GM19239 (cell line): ENCODE measurements around the gene ASPA.
"Not testable (repeated sequence)": the region's sequence is repeated elsewhere in the genome, so short reads cannot be mapped to it uniquely, and the experiment has no call there.

Experiments
- DNase-seq: peaks from one replicate; pipeline ENCODE4 v3.0.0; 2011; ENCODE audit warnings: low spot score; ENCODE audit not compliant: insufficient read length
- FAIRE-seq: peaks from 2 replicates; lab custom pipeline; 2011; peaks lifted over from hg19 to GRCh38; lab: Jason Lieb, UNC

The ASPA gene

DNA sequence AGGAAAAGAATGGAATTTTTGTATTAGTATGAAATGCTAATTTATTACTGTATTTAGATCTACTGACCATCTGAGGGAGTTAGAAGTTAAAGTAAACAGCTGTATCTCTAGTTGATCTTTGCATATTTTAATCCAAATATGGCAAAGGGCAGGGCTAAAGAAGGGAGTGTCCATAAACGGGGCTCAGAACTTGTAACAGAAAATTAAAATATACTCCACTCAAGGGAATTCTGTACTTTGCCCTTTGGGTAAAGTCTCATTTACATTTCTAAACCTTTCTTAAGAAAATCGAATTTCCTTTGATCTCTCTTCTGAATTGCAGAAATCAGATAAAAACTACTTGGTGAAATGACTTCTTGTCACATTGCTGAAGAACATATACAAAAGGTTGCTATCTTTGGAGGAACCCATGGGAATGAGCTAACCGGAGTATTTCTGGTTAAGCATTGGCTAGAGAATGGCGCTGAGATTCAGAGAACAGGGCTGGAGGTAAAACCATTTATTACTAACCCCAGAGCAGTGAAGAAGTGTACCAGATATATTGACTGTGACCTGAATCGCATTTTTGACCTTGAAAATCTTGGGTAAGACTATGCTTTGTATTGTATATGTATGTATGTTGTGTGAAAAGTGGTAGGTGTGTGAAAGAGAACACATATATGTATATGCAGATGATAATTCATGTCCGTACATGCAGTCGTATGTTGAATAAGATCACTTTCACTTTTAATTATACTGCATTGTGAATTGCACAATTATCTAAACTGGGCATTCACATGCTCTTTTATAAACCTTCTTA lies at the start of gene ASPA:
Gene ASPA (plus strand): TSS at position 186 of the 799 bp plus-strand sequence. CDS start 163 bp downstream, at position 349.
- no peak for FAIRE-seq
- no peak for DNase-seq

DNA sequence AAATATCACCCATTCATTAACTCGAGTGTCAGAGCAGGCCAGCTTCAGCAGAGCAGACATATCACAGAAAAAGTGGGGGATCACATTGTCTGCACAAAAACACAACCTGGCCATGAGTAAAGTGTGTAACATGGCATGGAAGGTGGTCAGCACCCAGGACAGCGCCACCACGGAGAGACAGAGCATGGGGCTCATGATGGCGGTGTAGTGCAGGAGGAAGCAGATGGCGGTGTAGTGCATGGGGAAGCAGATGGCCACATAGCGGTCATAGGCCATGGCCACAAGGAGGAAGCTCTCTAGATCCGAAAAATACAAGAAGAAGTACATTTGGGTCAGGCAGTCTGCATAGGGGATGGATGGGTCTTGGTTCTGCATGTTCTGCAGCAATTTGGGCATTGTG lies 42.6 kb upstream of the ASPA start:
- not testable (repeated sequence) for FAIRE-seq

DNA sequence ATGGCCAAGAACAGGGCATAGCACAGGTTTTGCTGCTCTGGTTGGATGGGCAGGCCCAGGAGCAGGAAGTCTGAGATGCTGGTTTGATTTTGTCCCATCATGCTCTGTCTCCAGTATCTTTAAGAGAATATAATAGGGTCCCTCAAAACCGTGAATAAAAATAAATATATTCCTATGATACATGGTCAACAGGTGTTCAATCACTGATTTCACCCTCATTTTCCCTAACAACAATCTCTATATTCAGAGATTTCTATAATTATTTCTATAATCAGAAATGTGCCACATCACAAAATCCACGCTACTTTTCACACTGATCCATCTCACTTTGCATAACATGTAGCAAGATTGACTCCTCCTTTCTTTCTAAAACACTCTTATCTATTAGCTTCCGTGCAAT lies 42.1 kb upstream of the ASPA start, which contains the start of gene OR1E2:
Gene OR1E2 (minus strand): TSS at position 101 of the 400 bp plus-strand sequence. CDS start 0 bp downstream, at position 101.
- FAIRE-seq (no peak), DNase-seq (no peak)

More for the DNA sequence above, 42.6 kb upstream of the ASPA start:
- DNase-seq = not testable (repeated sequence)

DNA sequence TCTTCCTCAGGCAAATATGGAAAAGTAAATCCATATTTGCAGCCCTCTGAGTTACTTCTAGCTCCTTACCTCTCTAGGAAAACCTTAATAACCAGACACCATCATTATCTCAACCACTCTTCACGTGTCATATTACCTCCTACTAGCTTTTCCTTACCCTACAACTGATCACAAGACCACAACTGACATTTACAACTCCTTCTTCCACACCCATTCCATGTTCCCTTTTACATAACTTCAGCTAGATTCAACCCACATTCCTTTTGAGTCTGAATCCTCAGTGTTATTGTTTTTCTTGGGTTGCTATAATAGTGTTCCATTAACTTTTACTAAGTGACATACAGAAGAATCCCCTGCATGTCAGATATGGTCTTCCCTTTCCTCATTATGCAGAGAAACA lies 37.4 kb upstream of the ASPA start:
- DNase-seq = no peak
- FAIRE-seq = no peak

DNA sequence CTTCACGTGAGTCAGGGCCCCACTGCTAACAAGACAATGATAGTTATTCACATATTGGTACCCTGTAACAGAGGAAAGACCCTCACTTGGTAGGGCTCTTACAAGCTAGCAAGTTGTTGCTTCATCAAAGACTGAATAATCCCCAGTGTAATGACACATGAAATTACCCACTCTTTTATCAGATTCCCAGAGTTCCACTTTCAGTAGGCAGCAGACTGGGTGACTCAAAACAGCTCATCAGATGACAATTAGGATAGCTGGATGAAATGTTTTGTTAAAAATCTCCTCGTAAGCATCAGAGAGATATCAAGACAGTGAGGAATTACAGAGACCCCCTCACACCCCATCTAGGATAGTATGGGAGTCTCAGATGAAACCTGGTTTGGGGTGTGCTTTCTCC lies 35.3 kb upstream of the ASPA start:
- FAIRE-seq (no peak), DNase-seq (no peak)

DNA sequence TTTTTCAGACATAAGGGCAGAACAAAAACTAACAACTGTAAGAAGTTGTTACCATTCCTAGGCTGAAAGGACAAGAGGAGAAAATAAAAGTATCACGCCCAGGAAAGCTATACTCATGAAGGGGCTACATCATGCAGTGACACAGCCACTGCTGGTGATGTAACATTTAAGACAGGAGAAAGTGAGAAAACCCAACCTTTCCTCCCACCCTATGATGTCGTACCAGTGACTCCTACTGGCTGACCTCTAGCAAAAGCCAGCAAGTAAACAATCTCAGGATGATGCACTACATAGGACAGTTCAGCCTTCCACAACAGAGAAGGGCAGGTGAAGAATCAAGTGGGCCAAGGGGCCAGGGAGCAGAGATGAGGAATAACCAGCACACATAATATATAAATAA lies 28.2 kb upstream of the ASPA start:
- FAIRE-seq = no peak
- no peak for DNase-seq

DNA sequence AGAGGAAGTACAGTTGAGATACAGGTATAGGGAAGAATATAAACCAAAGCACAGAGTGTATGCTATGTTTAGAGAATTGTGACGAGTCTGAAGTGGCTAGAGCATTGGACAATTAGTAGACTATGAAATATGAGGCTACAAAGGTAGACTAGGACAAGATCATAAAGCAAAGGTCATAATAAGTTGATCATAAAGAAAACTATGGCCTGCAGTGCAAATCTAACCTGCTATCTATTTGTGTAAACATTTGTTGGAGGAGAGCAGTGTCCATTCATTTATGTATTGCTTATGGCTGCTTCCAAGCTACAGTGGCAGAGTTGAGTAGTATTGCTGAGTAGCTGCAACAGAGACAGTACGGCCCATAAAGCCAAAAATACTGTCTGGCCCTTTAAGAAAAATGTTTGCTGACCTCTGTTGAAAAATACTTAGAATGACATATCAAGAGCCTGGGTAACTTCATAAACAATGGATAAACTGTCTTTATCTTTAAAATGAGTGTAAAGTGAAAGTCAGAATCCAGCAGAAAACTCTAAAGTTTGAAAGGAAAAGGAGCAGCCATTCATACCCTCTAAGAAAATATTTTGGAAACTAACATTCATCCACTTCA lies 27.6 kb upstream of the ASPA start:
- FAIRE-seq = no peak

DNA sequence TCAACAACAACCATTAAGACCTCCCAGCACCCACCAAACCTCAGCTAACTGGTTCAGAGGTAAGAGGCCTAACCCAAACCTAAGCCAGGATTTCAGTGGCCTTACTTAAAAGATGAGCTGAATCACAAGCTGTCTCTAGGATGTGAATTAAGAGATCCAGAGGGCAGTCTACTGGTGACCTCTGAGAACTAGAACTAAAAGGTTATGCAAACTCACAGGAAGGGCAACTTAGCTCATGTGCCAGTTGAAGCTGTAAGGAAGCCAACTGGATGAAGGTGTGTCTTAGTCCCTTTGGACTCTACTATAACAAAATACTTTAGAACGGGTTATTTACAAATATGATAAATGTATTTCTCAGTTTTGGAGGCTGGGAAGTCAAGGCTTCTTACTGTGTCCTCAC lies 9.4 kb upstream of the ASPA start:
- DNase-seq, FAIRE-seq: not testable (repeated sequence)

More for the DNA sequence above, 27.6 kb upstream of the ASPA start:
- DNase-seq = no peak

DNA sequence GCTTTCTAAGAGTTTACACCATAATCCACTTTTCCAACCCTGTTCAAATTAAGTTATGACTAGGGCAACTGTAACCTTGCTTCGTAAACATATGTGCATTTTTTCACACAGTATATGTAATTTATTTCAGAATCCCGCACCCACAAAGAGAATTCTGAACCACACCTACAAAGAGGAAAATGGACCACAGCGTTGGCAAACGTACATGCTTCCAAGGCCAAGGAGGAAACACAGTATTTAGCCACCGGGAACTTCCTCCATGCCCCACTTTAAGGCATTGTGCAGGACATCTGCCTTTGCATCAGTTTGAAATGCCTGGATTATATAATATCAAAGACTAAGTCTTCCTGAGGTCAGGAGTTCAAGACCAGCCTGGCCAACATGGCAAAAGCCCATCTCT lies 6.3 kb upstream of the ASPA start:
- no peak for FAIRE-seq

DNA sequence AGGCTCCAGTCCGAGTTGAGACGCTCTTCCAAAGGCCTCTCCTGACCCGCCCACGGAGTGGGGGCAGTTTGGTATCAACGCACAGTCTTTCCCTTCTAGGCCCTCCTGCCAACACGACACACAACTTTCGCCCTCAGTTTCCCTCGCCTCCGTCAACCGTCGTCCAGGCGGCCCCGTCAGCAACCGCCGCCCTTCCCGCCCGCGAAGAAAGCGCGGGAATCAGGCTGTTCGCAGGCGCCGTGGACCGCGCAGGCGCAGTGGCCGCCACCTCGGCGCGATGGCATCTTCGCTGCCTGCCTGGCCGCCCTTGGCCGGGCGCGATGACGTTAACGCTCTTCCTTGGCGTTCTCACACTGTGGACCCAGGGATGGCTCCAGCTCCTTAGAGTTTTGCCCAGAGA lies 4.2 kb upstream of the ASPA start, which contains the start of gene SPATA22:
Gene SPATA22 (minus strand): TSS at position 221 of the 400 bp plus-strand sequence. CDS start 2,494 bp downstream, outside the sequence.
- no peak for DNase-seq
- no peak for FAIRE-seq

More for the DNA sequence above, 6.3 kb upstream of the ASPA start:
- DNase-seq = no peak

DNA sequence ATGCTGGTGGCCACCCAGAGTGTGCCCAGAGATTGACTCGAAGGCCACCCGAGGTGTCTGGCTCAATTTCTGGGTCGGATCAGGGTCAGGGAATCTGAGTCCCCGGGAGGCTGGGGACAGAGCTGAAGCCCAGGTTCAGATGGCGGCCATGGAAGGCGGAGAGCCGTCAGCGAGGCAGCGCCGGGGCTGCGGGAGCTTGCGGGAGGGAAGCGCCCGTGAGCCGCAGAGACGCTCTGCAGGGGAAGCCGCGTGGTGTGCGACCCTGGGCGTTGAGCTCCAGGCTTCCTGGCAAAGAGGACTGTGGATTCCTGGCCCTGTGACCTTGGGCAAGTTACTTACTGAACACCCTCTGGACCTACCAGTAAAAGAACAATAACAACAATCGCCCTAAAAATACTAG lies 3.7 kb upstream of the ASPA start:
- no peak for DNase-seq
- FAIRE-seq = no peak

DNA sequence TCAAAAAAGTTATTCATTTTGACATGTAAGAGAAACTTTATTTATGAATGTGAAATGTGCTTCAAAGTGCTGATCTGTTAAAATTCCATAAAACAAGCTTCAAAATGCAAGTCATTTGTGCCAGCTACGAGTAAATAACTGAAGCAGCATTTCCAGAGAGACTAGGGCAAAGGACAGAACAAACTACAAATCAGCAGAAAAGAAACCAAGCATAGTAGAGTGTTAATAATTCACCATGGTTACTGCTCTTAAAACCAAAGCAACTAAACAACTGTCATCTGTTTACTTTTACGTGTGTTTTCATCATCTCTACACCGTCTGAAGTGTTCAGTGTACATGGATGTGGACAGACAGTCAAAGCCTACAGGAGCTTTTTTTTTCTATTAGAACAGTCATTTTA lies 1.6 kb upstream of the ASPA start:
- DNase-seq (peak; percentile 27), FAIRE-seq (peak; percentile 75)

DNA sequence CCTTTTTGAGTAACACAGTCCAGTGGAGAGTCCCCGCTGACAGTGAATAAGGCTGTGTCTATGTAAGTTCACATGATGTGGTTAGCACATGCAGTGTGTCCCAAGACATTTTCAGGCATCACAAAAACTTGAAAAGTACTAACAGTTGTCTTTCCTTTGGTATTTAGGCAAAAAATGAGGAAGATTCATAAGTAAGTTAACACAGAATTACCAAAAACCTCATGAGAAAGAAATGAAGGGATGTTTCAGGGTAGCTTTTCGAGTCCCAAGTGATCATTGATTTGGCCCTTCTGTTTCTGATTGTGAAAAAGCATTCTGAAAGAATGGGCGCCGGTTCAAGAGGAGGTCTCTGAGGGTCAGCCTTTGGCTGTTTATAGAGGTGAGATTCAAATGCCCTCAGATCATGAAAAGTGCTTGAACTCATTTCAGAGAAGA lies 529 bp upstream of the ASPA start:
- FAIRE-seq = no peak
- no peak for DNase-seq

DNA sequence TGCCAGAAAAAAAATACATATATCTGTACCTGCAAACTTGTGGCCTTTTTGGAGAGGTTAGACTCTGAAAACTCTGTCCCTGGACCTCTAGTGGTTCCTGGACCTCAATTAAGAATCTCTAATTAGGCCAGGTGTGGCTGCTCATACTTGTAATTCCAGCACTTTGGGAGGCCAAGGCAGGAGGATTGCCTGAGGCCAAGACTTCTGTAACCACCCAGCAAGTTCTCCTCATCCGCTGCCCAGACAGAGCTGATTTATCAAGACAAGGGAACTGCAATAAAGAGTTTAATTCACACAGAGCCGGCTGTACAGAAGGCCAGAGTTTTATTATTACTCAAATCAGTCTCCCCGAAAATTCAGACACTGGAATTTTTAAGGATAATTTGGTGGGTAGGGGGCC lies 4.2 kb downstream of the ASPA start:
- DNase-seq = no peak
- FAIRE-seq = no peak

DNA sequence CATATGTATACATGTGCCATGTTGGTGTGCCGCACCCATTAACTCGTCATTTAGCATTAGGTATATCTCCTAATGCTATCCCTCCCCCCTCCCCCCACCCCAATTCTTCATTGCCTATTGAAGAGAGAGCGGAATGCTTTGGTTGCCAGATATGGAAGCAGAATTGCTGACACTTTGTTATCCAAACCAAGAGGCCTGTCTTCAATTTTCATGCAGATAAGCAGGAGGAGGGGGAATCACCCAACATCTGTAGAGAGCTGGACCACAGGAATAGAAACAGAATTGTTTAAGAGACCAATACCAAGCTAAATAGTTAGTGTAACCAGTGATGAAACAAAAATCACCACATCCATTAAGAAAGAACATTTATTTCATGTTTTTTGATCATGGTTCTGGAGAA lies 7.1 kb downstream of the ASPA start:
- DNase-seq = no peak
- no peak for FAIRE-seq

DNA sequence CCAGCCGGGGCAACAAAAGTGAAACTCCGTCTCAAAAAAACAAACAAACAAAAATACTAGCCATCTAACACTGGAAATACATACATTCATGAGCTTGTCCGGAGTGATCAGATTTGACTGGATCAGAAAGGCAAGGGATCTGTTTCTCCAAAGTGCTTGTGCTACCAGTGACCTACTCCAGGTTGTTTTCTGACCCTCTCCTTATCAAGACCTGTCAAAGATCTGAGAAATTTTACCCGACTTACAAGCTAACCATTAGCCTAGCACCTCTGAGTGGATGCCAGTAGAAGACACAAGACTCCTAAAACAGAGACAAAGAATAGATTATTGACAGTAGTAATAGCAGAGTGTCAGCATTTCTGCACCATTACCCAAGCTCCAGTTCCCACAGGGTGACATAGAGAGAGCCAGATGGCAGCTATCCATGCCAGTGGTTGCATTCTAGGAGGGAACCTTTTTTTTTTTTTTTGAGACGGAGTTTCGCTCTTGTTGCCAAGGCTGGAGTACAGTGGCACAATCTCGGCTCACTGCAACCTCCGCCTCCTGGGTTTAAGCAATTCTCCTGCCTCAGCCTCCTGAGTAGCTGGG lies 9.8 kb downstream of the ASPA start:
- DNase-seq (no peak), FAIRE-seq (no peak)

DNA sequence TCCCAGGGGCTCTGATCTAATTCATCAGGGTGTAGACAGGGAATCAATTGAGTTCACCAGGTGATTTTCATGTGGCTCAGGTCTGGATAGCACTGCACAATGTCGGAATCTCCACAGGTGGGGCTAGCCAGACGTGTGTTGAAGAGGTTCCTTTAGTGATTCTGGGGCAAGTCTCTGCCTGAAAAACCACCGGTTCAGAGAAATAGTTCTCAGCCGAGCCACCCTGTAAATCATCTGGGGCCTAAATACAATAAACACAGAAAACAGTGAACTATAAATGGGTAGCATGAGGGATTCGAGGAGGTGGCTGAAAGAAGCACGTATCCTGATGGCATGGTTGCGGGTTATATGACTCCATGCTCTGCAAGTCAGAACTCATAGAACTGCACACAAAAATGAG lies 21.3 kb downstream of the ASPA start:
- DNase-seq (no peak), FAIRE-seq (no peak)

DNA sequence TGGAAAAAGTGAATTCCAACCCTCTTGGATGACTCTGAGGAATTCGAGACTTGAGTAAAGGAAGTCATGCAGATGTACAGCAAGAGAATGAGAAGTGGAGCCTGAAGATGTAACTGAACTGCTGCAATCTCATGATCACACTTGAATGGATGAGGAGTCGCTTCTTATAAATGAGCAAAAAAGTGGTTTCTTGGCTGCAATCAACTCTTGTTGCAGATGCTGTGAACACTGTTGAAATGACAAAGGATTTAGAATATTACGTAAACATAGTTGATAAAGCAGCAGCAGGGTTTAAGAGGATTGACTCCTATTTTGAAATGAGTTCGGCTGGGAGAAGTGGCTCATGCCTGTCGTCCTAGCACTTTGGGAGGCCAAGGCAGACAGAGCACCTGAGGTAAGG lies 25.5 kb downstream of the ASPA start:
- FAIRE-seq (no peak), DNase-seq (no peak)

DNA sequence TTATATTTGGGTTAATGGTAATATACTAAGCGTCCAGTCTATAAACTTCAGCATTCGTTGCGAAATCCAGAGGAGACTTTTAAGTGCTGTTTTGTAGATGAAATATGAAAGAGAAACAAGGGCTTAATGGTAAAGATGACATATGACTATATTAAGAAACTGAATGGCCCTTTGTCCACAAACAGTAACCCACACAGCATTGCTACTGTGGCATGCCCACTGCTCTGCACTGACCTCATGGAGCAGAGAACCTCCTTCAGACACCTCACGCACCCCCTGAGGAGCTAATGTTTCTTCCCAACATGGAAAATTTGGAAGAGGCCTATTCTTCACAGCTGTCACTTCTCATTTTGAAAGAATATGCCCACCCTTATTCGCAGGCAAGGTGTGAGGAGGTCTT lies 26.7 kb downstream of the ASPA start:
- no peak for FAIRE-seq
- DNase-seq = no peak

DNA sequence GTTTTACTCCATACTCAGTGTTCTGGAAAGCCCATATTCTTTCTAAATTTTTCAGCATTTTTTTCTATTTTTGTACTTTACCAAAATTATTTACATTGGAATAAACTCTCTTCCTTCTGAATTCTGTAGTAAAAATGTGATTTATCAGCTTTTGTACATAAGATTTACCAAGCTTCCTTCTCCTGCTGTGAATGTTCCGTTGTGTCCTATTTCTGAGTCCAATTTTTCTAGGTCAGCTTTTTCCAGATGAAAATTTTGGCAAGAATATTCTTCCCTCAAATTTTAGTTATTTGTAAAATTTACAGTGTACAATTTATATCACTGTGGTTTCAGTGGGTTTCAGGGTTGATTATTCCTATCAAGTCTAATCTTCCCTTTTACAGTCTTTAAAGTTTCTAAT lies 27.5 kb downstream of the ASPA start:
- DNase-seq = no peak
- FAIRE-seq = no peak

DNA sequence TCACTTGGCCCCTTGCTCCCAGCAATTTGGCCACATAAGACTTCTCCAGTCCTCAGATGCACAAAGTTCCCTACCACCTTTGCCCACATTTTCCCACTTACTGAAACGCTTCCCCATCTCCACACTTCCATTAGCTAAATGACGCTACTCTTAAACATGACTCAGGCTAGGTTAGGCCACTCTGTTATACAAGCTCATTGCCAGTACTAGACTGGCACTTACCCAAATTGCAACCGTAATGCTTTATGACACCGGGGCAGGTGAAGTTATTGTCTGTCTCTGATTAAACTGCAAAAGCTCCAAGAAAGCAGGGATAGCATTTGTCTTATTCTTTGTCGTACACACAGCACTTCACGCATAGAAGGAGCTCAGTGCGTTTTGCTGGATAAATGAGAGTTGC lies 29.2 kb downstream of the ASPA start:
- DNase-seq (no peak), FAIRE-seq (no peak)
